ENCODE measurements around the gene TIPRL. TPM values are rescaled to one million over a fixed set of nuclear protein-coding genes. Genes with fewer than 3 reads are reported as not detected.
A peak's percentile ranks its signal among the peaks of the same experiment; 100 is the strongest.

Gene TIPRL
- total and polyA plus RNA-seq, 9 of the 15 experiments (the other 6 are each of a cell fraction or from before 2014, with no cell fraction given): 41.4 to 90.2 (median 69.9) TPM

DNA sequence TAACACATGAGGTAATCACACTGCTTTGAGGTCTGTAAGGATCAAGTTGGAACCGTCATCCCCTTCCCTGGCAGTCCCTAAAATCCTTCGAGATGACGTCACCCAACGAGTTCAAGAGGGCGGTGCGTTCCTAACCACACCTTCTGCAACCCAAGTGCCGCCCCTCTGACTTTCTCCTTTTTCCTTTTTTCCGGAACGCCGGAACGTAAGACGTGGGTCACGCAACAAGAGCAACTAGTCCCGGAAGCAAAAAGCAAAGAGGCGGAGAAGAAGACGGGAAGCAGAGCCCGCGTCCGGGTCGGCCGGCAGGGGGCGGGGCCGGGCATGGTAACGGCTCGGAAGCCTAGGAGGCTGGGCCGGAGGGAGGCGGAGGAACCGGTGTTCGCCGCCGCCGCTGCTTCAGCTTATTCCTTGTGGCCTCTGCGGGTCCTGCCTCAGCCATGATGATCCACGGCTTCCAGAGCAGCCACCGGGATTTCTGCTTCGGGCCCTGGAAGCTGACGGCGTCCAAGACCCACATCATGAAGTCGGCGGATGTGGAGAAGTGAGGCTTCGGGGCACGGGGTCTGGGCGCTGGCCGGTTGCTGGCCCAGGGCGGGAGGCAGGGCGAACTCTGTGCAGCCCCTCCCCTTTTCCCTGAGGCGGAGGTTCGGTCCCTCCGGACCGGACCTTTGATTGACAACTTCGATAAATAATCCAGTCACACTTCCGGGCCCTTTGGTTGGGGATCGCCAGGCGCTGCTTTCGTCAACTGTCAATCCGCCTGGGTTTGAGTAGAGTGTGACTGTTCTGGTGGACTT is at the start of gene TIPRL (continued):
- TF ChIP-seq, protein P1, sequence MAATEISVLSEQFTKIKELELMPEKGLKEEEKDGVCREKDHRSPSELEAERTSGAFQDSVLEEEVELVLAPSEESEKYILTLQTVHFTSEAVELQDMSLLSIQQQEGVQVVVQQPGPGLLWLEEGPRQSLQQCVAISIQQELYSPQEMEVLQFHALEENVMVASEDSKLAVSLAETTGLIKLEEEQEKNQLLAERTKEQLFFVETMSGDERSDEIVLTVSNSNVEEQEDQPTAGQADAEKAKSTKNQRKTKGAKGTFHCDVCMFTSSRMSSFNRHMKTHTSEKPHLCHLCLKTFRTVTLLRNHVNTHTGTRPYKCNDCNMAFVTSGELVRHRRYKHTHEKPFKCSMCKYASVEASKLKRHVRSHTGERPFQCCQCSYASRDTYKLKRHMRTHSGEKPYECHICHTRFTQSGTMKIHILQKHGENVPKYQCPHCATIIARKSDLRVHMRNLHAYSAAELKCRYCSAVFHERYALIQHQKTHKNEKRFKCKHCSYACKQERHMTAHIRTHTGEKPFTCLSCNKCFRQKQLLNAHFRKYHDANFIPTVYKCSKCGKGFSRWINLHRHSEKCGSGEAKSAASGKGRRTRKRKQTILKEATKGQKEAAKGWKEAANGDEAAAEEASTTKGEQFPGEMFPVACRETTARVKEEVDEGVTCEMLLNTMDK (IDR thresholded peaks at IDR 0.05; ENCODE audit: borderline replicate concordance, insufficient read depth, low read depth, low read length, poor library complexity, severe bottlenecking): peak; percentile 87
- TF ChIP-seq, protein P2, sequence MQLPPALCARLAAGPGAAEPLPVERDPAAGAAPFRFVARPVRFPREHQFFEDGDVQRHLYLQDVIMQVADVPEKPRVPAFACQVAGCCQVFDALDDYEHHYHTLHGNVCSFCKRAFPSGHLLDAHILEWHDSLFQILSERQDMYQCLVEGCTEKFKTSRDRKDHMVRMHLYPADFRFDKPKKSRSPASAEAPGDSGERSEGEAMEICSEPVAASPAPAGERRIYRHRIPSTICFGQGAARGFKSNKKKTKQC (CRISPR knock-in tag; IDR thresholded peaks at IDR 0.05): peak; percentile 57; the same call in 1 of the 2 replicates
- TF ChIP-seq, protein P3, sequence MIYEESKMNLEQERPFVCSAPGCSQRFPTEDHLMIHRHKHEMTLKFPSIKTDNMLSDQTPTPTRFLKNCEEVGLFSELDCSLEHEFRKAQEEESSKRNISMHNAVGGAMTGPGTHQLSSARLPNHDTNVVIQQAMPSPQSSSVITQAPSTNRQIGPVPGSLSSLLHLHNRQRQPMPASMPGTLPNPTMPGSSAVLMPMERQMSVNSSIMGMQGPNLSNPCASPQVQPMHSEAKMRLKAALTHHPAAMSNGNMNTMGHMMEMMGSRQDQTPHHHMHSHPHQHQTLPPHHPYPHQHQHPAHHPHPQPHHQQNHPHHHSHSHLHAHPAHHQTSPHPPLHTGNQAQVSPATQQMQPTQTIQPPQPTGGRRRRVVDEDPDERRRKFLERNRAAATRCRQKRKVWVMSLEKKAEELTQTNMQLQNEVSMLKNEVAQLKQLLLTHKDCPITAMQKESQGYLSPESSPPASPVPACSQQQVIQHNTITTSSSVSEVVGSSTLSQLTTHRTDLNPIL (CRISPR knock-in tag; IDR thresholded peaks at IDR 0.05): peak; percentile 89; the same call in 1 of the 2 replicates
- peak; percentile 56; the same call in 1 of the 2 replicates for TF ChIP-seq MYBL2 (IDR thresholded peaks at IDR 0.05; ENCODE audit: low read depth)
- no peak for TF ChIP-seq MYBL2 (CRISPR knock-in tag; IDR thresholded peaks at IDR 0.05; ENCODE audit: borderline replicate concordance)
- no peak for TF ChIP-seq SETDB1 (IDR thresholded peaks at IDR 0.05; ENCODE audit: low read length)
- no peak for TF ChIP-seq MAFG (tag; conservative IDR thresholded peaks at IDR 0.05)
- peak; percentile 88 for TF ChIP-seq HMGN3 (IDR thresholded peaks at IDR 0.05; ENCODE audit: borderline replicate concordance, extremely low read depth, insufficient read length, low read depth, low read length)
- TF ChIP-seq CHCHD3 (CRISPR knock-in tag; IDR thresholded peaks at IDR 0.05): no peak
- TF ChIP-seq ZNF830 (CRISPR knock-in tag; IDR thresholded peaks at IDR 0.05): no peak
- 0 out of 2 replicates have a peak, but pooled peaks have one; percentile 83 for TF ChIP-seq KAT7 (CRISPR knock-in tag; IDR thresholded peaks at IDR 0.05; ENCODE audit: borderline replicate concordance)
- TF ChIP-seq, protein P4, sequence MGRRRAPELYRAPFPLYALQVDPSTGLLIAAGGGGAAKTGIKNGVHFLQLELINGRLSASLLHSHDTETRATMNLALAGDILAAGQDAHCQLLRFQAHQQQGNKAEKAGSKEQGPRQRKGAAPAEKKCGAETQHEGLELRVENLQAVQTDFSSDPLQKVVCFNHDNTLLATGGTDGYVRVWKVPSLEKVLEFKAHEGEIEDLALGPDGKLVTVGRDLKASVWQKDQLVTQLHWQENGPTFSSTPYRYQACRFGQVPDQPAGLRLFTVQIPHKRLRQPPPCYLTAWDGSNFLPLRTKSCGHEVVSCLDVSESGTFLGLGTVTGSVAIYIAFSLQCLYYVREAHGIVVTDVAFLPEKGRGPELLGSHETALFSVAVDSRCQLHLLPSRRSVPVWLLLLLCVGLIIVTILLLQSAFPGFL (CRISPR knock-in tag; IDR thresholded peaks at IDR 0.05): no peak
- TF ChIP-seq ZNF655 (CRISPR knock-in tag; IDR thresholded peaks at IDR 0.05): no peak
- TF ChIP-seq NFXL1 (CRISPR knock-in tag; IDR thresholded peaks at IDR 0.05): no peak
- TF ChIP-seq NCOA4 (IDR thresholded peaks at IDR 0.05; ENCODE audit: partially characterized antibody): no peak
- no peak for TF ChIP-seq ZZZ3 (IDR thresholded peaks at IDR 0.05)
- TF ChIP-seq HNRNPK (IDR thresholded peaks at IDR 0.05; ENCODE audit: low read depth, low read length, poor library complexity, severe bottlenecking): no peak
- no peak for TF ChIP-seq CAMTA2 (CRISPR knock-in tag; conservative IDR thresholded peaks at IDR 0.05)
- TF ChIP-seq MTA3 (IDR thresholded peaks at IDR 0.05; ENCODE audit: borderline replicate concordance): peak; percentile 94
- TF ChIP-seq GTF2F1 (IDR thresholded peaks at IDR 0.05; ENCODE audit: low read depth, low read length): 0 out of 2 replicates have a peak, but pooled peaks have one; percentile 26
- TF ChIP-seq ZNF140 (CRISPR knock-in tag; IDR thresholded peaks at IDR 0.05): no peak
- no peak for TF ChIP-seq SAFB (IDR thresholded peaks at IDR 0.05; ENCODE audit: borderline replicate concordance, low read depth, low read length)
